Measurements from ENCODE around the gene SEPTIN7.

SEPTIN7 gene

DNA sequence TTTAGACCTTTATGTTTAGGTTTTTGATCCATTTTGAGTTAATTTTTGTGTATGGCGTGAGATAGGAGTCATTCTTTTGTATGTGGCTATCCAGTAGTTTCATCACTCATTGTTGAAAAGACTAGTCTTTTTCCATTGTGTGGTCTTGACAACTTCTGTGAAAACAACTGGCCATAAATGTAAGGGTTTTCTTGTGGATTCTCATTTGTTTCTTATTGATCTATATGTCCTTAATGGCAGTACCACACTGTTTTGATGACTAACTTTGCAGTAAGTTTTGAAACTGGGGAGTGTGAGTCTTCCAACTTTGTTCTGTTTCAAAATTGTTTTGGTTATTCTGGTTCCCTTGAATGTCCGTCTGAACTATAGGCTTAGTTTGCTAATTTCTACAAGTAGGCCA is 16.3 kb downstream of the SEPTIN7 start:
- DNase-seq (ENCODE audit: low read depth), result no peak
- TF ChIP-seq, protein P1, sequence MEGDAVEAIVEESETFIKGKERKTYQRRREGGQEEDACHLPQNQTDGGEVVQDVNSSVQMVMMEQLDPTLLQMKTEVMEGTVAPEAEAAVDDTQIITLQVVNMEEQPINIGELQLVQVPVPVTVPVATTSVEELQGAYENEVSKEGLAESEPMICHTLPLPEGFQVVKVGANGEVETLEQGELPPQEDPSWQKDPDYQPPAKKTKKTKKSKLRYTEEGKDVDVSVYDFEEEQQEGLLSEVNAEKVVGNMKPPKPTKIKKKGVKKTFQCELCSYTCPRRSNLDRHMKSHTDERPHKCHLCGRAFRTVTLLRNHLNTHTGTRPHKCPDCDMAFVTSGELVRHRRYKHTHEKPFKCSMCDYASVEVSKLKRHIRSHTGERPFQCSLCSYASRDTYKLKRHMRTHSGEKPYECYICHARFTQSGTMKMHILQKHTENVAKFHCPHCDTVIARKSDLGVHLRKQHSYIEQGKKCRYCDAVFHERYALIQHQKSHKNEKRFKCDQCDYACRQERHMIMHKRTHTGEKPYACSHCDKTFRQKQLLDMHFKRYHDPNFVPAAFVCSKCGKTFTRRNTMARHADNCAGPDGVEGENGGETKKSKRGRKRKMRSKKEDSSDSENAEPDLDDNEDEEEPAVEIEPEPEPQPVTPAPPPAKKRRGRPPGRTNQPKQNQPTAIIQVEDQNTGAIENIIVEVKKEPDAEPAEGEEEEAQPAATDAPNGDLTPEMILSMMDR (IDR thresholded peaks at IDR 0.05; ENCODE audit: low read length, missing control alignments), result no peak
- H3K4me3 ChIP-seq (replicated peaks; ENCODE audit: low read depth, low read length), result no peak overlapping the region

DNA sequence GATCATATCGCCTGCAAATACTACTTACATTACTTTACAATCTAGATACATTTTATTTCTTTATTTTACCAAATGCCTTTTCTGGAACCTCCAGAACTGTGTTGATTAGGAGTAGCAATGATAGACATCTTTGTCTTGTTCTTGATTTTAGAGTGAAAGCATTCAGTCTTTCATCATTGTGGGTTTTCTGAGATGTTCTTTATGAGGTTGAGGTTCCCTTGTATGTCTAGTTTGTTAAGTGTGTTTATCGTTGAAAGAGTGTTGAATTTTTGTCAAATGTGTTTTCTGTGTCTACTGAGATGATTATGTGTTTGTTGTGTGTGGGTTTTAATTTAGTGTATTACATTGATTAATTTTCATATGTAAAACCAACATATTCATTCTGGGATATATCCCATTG is 17.1 kb downstream of the SEPTIN7 start:
- H3K4me3 ChIP-seq (replicated peaks; ENCODE audit: low read depth, low read length), result no peak overlapping the region
- DNase-seq (ENCODE audit: low read depth), result no peak

GRCh38 chr7:35818513-35818912 is 17.7 kb downstream of the SEPTIN7 start:
- TF ChIP-seq, protein P1 (IDR thresholded peaks at IDR 0.05; ENCODE audit: low read length, missing control alignments), result no peak
- no peak for DNase-seq (ENCODE audit: low read depth)
- no peak overlapping the region for H3K4me3 ChIP-seq (replicated peaks; ENCODE audit: low read depth, low read length)

More for the DNA sequence above, 17.1 kb downstream of the SEPTIN7 start:
- TF ChIP-seq, protein P1 (IDR thresholded peaks at IDR 0.05; ENCODE audit: low read length, missing control alignments), result no peak

GRCh38 chr7:35819310-35819709 is 18.5 kb downstream of the SEPTIN7 start:
- DNase-seq (ENCODE audit: low read depth), result no peak
- H3K4me3 ChIP-seq (replicated peaks; ENCODE audit: low read depth, low read length), result no peak overlapping the region
- TF ChIP-seq, protein P1 (IDR thresholded peaks at IDR 0.05; ENCODE audit: low read length, missing control alignments), result no peak

DNA sequence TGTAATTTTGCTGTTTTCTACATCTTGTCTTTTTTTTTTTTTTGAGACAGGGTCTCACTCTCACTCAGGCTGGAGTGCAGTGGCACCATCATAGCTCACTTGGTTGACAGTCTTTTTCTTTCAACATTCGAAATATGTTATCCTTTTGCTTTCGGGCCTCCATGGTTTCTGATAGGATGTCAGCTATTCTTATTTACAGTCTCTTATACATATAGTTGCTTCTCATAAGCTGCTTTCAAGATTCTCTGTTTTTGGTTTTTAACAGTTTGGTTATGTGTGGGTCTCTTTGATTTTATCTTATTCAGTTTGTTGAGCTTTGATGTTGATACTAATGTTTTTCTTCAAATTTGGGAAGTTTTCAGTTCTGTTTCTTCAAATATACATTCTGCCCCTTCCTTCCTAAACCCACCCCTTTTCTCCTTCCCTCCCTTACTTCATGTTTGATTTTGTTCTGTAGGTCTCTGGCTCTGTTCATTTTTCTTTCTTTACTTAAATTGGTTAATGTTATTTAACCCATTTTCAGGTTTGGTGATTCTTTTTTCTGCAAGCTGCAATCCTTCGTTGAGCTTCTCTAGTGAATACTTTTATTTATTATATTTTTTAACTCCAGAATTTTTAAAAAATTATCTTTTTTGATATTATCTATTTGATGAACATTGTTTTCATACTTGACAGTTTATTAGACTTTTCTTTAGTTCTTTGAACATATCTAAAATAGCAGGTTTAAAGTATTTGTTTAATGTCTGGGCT is 19.3 kb downstream of the SEPTIN7 start:
- DNase-seq (ENCODE audit: low read depth), result no peak
- TF ChIP-seq, protein P1 (IDR thresholded peaks at IDR 0.05; ENCODE audit: low read length, missing control alignments), result no peak
- no peak overlapping the region for H3K4me3 ChIP-seq (replicated peaks; ENCODE audit: low read depth, low read length)

- no peak for DNase-seq (ENCODE audit: low read depth)
- no peak overlapping the region for H3K4me3 ChIP-seq (replicated peaks; ENCODE audit: low read depth, low read length)
- TF ChIP-seq, protein P1 (IDR thresholded peaks at IDR 0.05; ENCODE audit: low read length, missing control alignments), result no peak
Observed at GRCh38 chr7:35820858-35821257, 20.0 kb downstream of the SEPTIN7 start.

- no peak for DNase-seq (ENCODE audit: low read depth)
- H3K4me3 ChIP-seq (replicated peaks; ENCODE audit: low read depth, low read length), result no peak overlapping the region
- TF ChIP-seq, protein P1 (IDR thresholded peaks at IDR 0.05; ENCODE audit: low read length, missing control alignments), result no peak
Observed at GRCh38 chr7:35823440-35823839, 22.6 kb downstream of the SEPTIN7 start.
